Activated CD4-positive, alpha-beta T cell treated with anti-CD3 and anti-CD28 coated beads for 24 hours (primary cell): Measurements from ENCODE around the gene PDHX.
"Not testable (repeated sequence)": the region's sequence is repeated elsewhere in the genome, so short reads cannot be mapped to it uniquely, and the experiment has no call there.

Experiments used
- DNase-seq, 2 donors: peaks; one replicate each; pipeline ENCODE4 v3.0.0-alpha.2; 2020; ENCODE audit warnings: low read depth in 2 of 2

Gene PDHX

DNA sequence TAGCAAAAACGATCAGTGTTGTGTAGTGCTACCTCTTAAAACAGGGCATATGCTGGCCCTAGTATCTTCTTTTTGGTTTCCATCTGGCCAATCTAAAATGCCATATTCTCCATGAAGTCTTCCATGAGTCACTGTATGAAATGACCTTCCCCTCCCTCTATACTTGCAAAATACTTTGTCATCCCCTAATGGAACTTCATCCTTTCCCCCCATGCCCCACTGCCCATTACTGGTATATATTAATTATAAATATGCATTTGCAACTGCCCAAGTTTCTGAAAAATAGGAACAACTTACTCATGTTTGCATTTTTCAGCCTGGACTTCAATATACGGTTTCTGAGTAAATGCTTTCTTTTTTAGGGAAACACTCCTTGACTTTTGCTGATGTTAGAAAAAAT, 4.7 kb upstream of the PDHX start:
- no peak for DNase-seq

GRCh38 chr11:34913556-34913955, 2.9 kb upstream of the PDHX start:
- DNase-seq, result not testable (repeated sequence)

- DNase-seq, result no peak
Measured at GRCh38 chr11:34915136-34916014, 1.0 kb upstream of the PDHX start.

DNA sequence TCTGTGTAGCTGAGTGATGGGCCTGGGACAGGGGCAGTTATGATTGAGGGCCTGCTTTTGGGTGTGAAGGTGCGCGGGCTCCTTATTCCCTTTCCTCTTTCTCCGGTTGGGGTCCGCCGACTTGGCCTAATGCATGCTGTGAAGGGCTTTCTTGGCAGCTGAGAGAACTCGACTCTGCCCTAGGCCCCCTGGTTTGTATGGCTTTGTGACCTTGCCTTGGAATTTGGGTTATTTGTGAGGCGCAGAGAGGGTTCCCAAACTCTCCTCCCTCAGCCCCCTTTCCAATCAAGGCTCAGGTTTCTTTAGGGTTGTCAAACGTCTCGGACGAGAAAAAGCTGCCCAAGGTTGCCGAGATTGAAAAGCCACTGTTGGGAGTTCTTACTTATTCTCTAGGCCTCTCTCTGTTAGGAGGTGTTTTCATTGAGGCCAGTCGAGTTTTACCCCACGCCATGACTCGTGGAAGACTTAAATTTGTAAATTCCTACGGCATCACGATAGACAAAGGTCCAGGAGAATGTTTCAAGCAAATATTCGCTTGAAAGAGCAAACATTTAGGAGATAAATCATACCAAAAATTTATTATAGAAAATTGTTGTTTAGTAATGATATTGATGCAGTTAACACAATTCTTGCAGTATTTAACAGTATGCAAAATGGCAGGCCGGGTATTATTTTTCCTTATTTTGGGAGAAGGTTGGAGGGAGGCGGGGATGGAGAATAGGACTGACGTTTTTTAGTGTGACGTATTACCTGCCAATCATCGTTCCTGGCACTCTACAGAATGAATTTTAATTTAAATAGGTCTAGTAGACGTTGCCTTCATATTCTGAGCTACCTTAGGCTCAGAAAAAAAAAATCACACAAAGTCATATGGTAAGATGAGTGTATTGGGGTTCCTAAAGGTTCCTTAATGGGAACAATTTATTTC, 689 bp downstream of the PDHX start:
- DNase-seq, result peak in 1 of 2 donors; percentile 6

- DNase-seq, result no peak
Measured at GRCh38 chr11:34921156-34921555, 4.7 kb downstream of the PDHX start.

DNA sequence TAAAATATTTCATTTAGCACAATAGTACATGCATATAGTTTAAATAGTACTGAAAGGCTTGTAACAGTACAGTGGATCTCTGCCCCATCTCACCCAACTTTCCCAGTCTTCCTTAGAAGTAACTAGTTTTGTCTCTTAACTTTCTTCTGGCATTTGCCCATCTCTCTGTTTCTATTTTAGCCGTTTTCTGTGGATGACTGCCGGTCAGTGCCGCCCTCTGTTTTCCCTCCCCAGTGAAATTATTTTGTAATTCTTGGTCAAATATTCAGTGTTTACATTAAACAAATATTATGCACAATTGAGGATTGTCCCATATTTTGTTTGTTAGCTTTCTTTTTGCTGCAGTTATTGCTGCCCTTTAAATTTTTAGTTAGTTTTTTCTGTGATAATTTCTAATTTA, 8.3 kb downstream of the PDHX start:
- no peak for DNase-seq

DNA sequence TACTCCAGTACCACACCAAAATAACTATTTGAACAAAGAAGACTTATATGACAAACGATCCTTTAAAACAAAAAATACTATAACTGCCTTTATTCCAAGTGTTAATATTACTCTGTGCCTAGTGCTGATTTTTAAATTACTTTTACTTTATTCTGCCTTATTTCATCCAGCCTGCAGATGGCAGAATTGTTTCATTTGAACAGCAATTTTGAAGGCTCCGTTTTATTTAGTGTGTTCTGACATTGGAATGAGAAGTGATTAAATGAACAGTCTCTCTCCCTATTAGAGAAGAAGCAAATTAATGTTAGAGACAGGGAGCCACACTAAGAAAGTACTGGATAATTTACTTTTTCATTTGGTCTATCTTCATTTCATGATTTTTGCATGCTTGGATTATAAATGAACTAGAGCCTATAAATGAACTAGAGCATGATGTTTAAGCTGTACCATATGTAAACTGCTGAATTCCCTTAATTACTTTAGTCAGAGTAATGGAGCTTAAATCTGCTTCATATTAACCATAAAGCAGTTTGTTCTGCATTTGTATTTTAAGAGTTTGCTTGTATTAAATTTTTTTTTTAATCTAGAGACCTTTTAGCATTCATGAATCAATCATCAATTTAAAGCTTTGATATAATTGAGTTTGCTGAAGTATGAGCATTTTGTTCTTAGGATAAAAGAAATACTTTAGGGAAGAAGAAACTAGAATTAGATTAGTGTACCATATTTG, 9.8 kb downstream of the PDHX start:
- peak in 1 of 2 donors; percentile 4 for DNase-seq

- no peak for DNase-seq
Measured at GRCh38 chr11:34926831-34927132, 10.4 kb downstream of the PDHX start.

GRCh38 chr11:34928268-34928959, 12.0 kb downstream of the PDHX start:
- no peak for DNase-seq

GRCh38 chr11:34928960-34929680, 12.7 kb downstream of the PDHX start:
- no peak for DNase-seq

GRCh38 chr11:34929794-34930763, 13.7 kb downstream of the PDHX start:
- no peak for DNase-seq

GRCh38 chr11:34936945-34937629, 20.7 kb downstream of the PDHX start:
- no peak for DNase-seq

GRCh38 chr11:34938611-34939010, 22.2 kb downstream of the PDHX start:
- DNase-seq, result no peak

- no peak for DNase-seq
Measured at GRCh38 chr11:34940026-34940677, 23.7 kb downstream of the PDHX start.

DNA sequence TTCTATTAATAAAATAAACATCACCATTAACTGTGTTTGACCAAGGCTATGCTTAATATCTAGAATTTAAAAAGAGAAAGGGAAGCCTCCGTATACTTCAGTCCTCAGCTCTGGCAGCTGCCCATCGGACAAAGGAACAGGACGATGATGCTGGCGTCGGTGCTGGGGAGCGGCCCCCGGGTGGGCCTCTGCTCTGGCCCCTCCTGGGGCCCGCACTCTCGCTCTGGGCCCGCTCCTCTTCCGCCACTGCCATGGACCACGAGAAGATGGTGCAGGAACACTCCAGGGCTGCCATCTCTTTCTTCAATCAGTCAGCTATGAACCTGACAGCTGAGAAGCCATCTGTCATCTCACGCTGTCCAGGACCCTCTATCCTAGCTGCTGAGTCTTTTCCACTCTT, 25.3 kb downstream of the PDHX start:
- no peak for DNase-seq

DNA sequence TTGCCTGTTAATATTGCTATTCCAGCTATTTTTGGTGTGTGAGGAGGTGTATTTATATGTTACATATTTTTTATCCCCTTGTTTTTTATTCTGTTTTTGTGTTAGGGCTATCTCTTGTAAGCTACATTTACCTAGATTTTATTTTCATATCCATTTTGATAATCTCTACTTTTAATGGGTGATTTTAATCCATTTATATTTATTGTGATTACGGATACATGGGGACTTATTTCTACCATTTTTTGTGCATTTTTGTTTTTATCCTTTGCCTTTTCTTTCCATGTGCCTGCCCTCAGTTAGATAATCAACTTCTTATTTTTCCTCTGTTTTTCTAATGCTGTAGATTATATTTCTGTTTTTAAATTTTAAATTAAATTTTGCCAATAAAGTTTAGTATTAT, 28.3 kb downstream of the PDHX start:
- no peak for DNase-seq

- no peak for DNase-seq
Measured at GRCh38 chr11:34948696-34949095, 32.3 kb downstream of the PDHX start.

DNA sequence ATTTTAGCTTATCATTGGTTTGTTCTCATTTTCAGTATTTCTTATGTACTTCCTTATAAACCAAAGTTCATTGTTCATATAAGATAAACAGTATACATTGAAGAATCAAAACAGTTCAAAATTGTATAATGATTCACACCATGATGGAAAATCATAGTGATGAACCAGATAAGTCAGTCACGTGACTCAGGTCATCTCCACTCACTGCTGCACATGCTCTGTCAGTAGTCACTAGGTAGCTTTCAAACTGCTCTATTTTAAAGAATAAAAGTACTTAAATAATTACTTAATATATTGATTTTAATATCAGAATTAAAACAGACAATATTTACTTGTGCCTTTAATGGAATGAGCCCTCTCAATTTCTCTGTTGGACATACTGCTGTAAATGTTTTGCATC, 37.5 kb downstream of the PDHX start:
- DNase-seq, result no peak

DNA sequence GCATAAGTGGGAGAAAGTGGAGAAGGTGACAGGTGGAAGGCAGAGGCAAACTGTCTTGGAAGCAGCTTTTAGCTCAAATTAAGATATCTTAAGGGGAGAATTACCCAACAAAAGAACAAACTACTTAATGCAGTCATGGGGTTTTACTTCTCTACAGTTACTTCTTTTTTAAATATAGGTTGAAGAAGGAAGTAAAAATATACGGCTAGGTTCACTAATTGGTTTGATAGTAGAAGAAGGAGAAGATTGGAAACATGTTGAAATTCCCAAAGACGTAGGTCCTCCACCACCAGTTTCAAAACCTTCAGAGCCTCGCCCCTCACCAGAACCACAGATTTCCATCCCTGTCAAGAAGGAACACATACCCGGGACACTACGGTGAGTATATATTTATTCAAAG, 40.8 kb downstream of the PDHX start:
- no peak for DNase-seq
